NCI-H510A (cell line): ENCODE data around the gene FUT7.

ENCODE experiments used
- DNase-seq: peaks from one replicate; lab custom pipeline; 2025; lab: John Stamatoyannopoulos, UW

Gene FUT7

GRCh38 chr9:137049544-137050449, 17.9 kb upstream of the FUT7 start:
- DNase-seq = no peak

- DNase-seq = no peak
Observed at GRCh38 chr9:137048655-137049543, 17.0 kb upstream of the FUT7 start.

DNA sequence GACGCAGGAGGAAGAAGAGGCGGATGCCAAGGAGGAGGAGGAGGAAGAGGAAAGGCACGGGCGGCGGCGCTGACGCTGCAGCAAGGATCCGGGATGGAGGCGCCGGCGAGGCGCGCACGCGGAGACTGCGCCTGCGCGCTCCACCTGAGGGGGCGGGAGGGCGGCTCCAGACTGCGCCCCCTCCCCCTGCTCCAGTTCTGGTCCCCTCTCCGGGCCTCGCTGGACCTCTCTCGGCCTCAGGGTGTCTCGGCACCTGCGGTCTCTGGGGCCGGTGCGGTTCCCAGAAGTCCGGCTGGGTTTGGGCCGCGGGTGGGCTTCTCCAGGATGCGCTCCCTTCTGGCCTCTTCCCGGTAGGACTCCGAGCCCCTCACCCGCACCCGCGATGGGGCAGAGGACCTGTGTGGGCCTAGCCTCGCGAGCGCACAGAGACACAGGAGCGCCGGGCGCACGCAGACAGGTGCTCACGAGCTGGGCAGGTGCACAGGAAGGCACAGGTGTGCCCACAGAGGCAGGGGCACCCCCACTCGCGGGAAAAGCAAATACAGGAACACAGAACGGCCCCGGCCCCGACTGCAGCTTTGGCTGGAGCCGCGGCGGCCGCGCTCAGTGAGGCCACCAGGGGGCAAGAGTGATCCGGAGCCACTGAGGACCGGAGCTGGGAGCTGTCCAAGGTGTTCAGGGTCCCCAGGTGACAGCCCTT, 14.3 kb upstream of the FUT7 start, which contains the start of gene NPDC1:
TSS of gene NPDC1 (minus strand) at position 90 of the 700 bp plus-strand sequence. CDS start 188 bp downstream, outside the sequence.
- peak; percentile 61 for DNase-seq

GRCh38 chr9:137045294-137046087, 13.6 kb upstream of the FUT7 start:
- no peak for DNase-seq

- DNase-seq = peak; percentile 83
Observed at GRCh38 chr9:137044502-137045177, 12.8 kb upstream of the FUT7 start.

DNA sequence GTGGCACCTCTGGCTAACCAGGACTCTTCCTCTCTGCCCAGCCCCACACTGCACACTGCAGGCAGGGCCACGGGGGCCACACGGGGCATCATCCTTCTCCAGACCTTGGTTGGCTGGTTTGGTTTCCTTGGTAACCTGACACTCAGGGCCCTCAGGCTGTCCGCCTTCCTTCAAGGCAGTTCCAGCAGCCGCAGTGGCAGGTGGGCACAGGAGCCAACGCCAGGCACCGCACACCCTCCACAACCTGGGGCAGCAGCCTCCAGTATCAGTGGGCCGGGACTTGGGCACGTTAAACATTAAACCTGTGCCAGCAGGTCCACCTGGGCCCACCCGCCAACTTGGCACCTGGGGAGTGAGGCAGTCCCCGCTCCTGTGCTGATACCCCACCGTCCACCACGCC, 12.1 kb upstream of the FUT7 start:
- no peak for DNase-seq

DNA sequence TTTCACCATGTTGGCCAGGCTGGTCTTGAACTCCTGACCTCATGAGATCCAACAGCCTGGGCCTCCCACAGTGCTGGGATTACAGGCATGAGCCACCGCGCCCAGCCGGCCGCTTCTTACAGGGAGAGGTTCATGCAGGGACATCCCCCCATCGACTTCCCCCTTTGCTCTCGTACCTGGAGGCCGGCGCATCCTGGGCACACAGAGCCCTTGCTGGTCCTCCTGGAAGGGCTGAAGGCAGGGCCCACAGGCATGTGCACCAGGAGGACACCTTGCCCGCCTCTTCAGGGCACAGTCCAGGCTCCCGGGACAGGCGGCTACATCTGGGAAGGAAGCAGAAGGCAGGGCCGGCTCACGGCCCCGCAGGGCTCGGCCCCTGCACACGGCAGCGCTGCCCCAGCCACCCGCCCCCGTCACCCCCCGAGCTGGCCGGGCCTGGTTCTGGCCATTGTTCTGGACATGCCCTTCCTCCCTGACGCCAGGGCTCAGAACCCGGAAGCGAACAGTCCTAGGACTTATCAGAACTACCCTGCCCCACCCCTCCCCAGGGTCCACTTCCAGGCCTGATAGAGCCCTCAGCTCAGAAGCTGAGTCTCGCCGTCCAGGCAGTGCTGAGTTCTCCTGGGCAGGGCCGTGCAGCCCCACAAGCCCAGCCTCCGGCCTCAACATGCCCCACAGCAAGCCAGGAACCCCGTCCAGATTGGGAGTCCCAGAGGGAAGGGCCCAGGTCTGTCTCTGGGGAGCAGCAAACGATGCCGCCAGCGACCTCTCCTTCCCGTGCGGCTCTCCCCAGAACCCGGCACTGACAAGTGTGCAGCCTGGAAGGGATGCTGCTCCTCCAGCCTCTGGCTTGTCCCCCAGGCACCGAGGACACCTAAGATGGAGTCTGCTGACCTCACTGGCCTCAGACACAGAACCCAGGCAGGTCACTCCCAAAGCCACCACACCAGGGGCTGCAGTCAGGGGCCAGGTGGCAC, 11.2 kb upstream of the FUT7 start:
- no peak for DNase-seq

DNA sequence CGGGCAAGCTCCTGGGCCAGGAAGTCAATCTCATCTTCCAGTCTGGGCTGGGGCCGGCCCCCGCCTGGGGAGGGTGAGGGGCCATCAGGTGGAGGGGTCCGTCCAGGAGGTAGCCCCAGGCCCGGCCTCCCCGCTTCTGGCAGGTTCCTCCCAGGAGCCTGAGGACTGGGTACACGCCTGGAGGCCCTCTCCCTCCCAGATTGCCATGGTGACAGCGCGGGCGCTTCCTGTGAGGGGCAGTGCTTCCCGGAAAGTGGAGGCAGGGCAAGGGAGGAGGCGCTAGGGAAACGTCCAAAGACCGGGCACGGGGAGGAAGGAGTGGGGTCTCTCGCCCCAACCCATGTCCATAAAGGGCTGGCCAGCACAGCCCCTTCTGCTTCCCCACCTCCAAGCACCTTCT, 9.2 kb upstream of the FUT7 start:
- DNase-seq = no peak

- no peak for DNase-seq
Observed at GRCh38 chr9:137040568-137040967, 8.7 kb upstream of the FUT7 start.

GRCh38 chr9:137039611-137040366, 7.9 kb upstream of the FUT7 start:
- no peak for DNase-seq

GRCh38 chr9:137038916-137039315, 7.0 kb upstream of the FUT7 start:
- no peak for DNase-seq

- DNase-seq = no peak
Observed at GRCh38 chr9:137037483-137037882, 5.6 kb upstream of the FUT7 start.

- DNase-seq = no peak
Observed at GRCh38 chr9:137037035-137037434, 5.1 kb upstream of the FUT7 start.

GRCh38 chr9:137035937-137036336, 4.0 kb upstream of the FUT7 start:
- DNase-seq = no peak

- no peak for DNase-seq
Observed at GRCh38 chr9:137035507-137035834, 3.6 kb upstream of the FUT7 start.

DNA sequence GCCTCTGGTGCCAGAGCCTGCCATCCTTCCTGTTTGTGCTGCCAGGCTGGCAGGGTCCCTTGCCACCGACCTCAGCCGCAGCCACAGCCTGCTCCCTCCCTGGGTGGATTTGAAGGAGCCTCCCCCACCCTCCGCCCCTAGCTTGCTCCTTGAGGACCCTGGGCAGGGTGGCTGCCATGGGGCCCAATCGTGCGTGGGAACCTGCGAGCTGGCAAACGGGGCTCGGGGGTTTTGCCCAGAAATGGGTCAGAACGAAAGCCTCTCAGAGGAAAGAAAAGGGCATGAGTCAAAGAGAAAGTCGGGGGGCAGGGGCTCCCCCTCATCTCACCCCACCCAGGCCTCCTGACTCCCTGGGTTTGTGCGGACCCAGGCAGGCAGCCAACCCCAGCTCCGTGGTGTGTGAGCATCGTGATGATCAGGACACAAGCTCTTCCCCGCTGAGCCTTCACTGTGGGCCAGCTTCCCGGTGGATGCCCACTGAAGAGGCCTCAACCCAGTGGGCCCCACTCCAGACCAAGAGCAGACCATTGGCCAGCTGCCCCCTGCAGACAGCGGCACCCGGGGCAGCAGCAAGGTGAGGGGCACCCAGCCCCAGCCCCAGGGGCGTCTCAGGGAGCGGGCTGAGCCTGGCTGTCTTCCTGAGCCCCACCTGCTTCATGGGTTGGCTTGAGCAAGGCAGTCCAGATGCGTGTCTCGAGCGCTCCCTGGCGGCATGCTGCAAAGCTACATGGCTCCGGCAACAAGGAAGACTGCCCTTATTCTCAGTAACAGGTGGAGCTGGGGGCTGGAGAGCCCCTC, 3.0 kb upstream of the FUT7 start:
- peak; percentile 77 for DNase-seq

- no peak for DNase-seq
Observed at GRCh38 chr9:137034039-137034708, 2.3 kb upstream of the FUT7 start.
